ENCODE measurements around the gene GRIA1.

DNA sequence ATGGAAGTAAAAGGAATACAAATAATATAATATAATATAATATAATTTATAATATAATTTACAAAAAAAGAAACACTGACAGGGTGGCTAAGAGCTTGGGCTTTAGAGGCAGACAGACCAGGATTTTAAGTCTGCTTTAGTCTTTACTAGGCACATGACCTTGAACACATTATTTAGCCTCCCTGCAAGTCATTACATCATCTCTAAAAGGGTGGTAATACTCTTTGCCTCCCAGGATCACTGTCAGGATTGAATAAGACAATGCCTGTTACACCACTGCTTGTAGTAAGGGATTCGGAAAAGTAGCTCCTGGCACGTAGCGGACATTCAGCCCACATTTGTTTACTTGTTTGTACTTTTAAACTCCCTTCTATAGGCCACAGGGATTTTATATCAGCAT, 199.8 kb downstream of the GRIA1 start:
- TF ChIP-seq, protein P1, sequence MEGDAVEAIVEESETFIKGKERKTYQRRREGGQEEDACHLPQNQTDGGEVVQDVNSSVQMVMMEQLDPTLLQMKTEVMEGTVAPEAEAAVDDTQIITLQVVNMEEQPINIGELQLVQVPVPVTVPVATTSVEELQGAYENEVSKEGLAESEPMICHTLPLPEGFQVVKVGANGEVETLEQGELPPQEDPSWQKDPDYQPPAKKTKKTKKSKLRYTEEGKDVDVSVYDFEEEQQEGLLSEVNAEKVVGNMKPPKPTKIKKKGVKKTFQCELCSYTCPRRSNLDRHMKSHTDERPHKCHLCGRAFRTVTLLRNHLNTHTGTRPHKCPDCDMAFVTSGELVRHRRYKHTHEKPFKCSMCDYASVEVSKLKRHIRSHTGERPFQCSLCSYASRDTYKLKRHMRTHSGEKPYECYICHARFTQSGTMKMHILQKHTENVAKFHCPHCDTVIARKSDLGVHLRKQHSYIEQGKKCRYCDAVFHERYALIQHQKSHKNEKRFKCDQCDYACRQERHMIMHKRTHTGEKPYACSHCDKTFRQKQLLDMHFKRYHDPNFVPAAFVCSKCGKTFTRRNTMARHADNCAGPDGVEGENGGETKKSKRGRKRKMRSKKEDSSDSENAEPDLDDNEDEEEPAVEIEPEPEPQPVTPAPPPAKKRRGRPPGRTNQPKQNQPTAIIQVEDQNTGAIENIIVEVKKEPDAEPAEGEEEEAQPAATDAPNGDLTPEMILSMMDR (IDR thresholded peaks at IDR 0.05) = no peak
- TF ChIP-seq, protein P2, sequence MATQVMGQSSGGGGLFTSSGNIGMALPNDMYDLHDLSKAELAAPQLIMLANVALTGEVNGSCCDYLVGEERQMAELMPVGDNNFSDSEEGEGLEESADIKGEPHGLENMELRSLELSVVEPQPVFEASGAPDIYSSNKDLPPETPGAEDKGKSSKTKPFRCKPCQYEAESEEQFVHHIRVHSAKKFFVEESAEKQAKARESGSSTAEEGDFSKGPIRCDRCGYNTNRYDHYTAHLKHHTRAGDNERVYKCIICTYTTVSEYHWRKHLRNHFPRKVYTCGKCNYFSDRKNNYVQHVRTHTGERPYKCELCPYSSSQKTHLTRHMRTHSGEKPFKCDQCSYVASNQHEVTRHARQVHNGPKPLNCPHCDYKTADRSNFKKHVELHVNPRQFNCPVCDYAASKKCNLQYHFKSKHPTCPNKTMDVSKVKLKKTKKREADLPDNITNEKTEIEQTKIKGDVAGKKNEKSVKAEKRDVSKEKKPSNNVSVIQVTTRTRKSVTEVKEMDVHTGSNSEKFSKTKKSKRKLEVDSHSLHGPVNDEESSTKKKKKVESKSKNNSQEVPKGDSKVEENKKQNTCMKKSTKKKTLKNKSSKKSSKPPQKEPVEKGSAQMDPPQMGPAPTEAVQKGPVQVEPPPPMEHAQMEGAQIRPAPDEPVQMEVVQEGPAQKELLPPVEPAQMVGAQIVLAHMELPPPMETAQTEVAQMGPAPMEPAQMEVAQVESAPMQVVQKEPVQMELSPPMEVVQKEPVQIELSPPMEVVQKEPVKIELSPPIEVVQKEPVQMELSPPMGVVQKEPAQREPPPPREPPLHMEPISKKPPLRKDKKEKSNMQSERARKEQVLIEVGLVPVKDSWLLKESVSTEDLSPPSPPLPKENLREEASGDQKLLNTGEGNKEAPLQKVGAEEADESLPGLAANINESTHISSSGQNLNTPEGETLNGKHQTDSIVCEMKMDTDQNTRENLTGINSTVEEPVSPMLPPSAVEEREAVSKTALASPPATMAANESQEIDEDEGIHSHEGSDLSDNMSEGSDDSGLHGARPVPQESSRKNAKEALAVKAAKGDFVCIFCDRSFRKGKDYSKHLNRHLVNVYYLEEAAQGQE (IDR thresholded peaks at IDR 0.05; ENCODE audit: insufficient read depth in 1 of 2, low read depth in 2 of 2, low read length in 1 of 2) = no peak
- TF ChIP-seq POLR2AphosphoS5 (IDR thresholded peaks at IDR 0.05; ENCODE audit: low read depth, low read length) = no peak
- no peak for TF ChIP-seq TCF7L2 (IDR thresholded peaks at IDR 0.05; ENCODE audit: low read depth, low read length)
